Mesothelial cell of epicardium (in vitro differentiated cells): ENCODE measurements around the gene GIGYF2. TPM values are rescaled to one million over a fixed set of nuclear protein-coding genes. Genes with fewer than 3 reads are reported as not detected.
A peak's percentile ranks its signal among the peaks of the same experiment; 100 is the strongest.
"Not testable (repeated sequence)": the region's sequence is repeated elsewhere in the genome, so short reads cannot be mapped to it uniquely, and the experiment has no call there.

ENCODE experiments used
- DNase-seq, 2 experiments: peaks; one replicate each; pipeline ENCODE4 v3.0.0; 2021; ENCODE audit warnings: low spot score in 2 of 2; ENCODE audit not compliant: unreplicated experiment in 2 of 2
- H3K27ac Mint-ChIP-seq: 2 replicates; pipeline ENCODE4 v1.8.0; 2021; ENCODE audit warnings: mixed read lengths
- H3K27me3 Mint-ChIP-seq: 2 replicates; pipeline ENCODE4 v1.8.0; 2021; ENCODE audit warnings: low read depth, mixed read lengths
- H3K36me3 Mint-ChIP-seq: 2 replicates; pipeline ENCODE4 v1.8.0; 2021; ENCODE audit warnings: mixed read lengths
- H3K4me1 Mint-ChIP-seq: 2 replicates; pipeline ENCODE4 v1.8.0; 2021; ENCODE audit warnings: mixed read lengths
- H3K4me3 Mint-ChIP-seq: 2 replicates; pipeline ENCODE4 v1.8.0; 2021; ENCODE audit warnings: mild to moderate bottlenecking, moderate library complexity, mixed read lengths
- H3K9me3 Mint-ChIP-seq: 2 replicates; pipeline ENCODE4 v1.8.0; 2021; ENCODE audit warnings: mixed read lengths
- CTCF ChIP-seq: fragments of 200-600 bp; sonication (generic); IDR thresholded peaks from one replicate; pipeline ENCODE4 v1.5.0; 2021; ENCODE audit warnings: antibody characterized with exemption; ENCODE audit not compliant: unreplicated experiment
- total RNA-seq: library from RNA; stranded (reverse); gene quantifications from 3 replicates; pipeline ENCODE4 v1.2.1, GENCODE V29; 2021

The GIGYF2 gene
- total RNA-seq, 1 donor from 2014 or later, result 78.8 TPM

GRCh38 chr2:232699110-232699509, 2.0 kb downstream of the GIGYF2 start:
- Mint-ChIP-seq H3K9me3 (peaks cover 7% of the 10 kb centered on the region), H3K27me3 (no peaks in the 10 kb centered on the region), H3K27ac (peak overlapping the region; percentile 98), H3K36me3 (peaks cover 12% of the 10 kb centered on the region), H3K4me3 (peak overlapping the region; percentile 96), H3K4me1 (peaks cover 33% of the 10 kb centered on the region)
- no peak for DNase-seq
- no peak for TF ChIP-seq CTCF

DNA sequence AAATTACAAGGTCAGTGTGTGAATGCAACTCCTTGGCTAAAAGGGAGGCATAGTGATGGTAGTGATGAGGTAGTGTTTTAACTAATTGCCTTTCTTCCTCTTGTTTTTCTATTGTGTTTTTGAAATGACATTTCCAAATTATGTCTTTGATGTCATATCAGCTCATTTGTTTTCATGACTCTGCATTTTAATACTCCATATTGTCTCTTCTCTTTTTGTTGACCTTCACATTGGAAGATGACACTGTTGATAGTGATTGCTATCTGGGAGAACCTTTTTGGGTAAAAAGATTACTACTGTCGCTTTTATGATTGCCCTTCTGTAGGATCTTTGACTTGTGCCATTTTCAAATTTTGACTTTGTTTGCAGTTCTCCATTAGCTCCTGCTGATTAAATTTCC, 3.0 kb downstream of the GIGYF2 start:
- Mint-ChIP-seq H3K4me3 (no peak overlapping the region), H3K36me3 (peaks cover 19% of the 10 kb centered on the region), H3K27ac (peak overlapping the region; percentile 98)

GRCh38 chr2:232707076-232707475, 9.9 kb downstream of the GIGYF2 start:
- DNase-seq, result no peak
- Mint-ChIP-seq H3K27me3 (no peaks in the 10 kb centered on the region), H3K27ac (no peak overlapping the region), H3K4me1 (no peaks in the 10 kb centered on the region), H3K9me3 (no peaks in the 10 kb centered on the region), H3K36me3 (peaks cover 39% of the 10 kb centered on the region), H3K4me3 (no peak overlapping the region)
- no peak for TF ChIP-seq CTCF

More for the DNA sequence above, 3.0 kb downstream of the GIGYF2 start:
- no peaks in the 10 kb centered on the region for H3K27me3 Mint-ChIP-seq
- H3K4me1 Mint-ChIP-seq, result peaks cover 33% of the 10 kb centered on the region
- no peak for TF ChIP-seq CTCF
- DNase-seq, result no peak
- no peaks in the 10 kb centered on the region for H3K9me3 Mint-ChIP-seq

DNA sequence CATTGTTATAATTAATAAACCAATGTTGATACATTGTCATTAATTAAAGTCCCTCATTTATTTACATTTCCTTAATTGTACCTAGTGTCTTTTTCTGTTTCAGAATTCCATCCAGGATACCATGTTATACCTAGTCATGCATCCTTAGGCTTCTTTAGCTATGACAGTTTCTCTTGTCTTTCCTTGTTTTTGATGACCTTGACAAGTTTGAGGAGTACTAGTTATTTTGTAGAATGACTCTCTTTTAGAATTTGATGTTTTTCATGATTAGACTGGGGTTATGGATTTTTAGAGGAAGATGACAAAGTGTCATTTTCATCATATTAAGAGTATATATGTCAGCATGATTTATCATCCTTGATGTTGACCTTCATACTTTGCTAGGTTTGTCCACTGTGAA, 16.4 kb downstream of the GIGYF2 start:
- no peak overlapping the region for H3K27ac Mint-ChIP-seq
- peaks cover 4% of the 10 kb centered on the region for H3K9me3 Mint-ChIP-seq

GRCh38 chr2:232714969-232715368, 17.8 kb downstream of the GIGYF2 start:
- H3K36me3 Mint-ChIP-seq, result peaks cover 41% of the 10 kb centered on the region
- peaks cover 4% of the 10 kb centered on the region for H3K9me3 Mint-ChIP-seq
- DNase-seq, result no peak
- H3K4me1 Mint-ChIP-seq, result peaks cover 12% of the 10 kb centered on the region
- H3K27me3 Mint-ChIP-seq, result no peaks in the 10 kb centered on the region
- H3K27ac Mint-ChIP-seq, result peak overlapping the region; percentile 10
- no peak overlapping the region for H3K4me3 Mint-ChIP-seq
- TF ChIP-seq CTCF, result no peak

More for the DNA sequence above, 16.4 kb downstream of the GIGYF2 start:
- TF ChIP-seq CTCF, result no peak
- Mint-ChIP-seq H3K36me3 (peaks cover 30% of the 10 kb centered on the region), H3K27me3 (no peaks in the 10 kb centered on the region), H3K4me3 (no peak overlapping the region), H3K4me1 (peaks cover 12% of the 10 kb centered on the region)
- DNase-seq, result no peak

DNA sequence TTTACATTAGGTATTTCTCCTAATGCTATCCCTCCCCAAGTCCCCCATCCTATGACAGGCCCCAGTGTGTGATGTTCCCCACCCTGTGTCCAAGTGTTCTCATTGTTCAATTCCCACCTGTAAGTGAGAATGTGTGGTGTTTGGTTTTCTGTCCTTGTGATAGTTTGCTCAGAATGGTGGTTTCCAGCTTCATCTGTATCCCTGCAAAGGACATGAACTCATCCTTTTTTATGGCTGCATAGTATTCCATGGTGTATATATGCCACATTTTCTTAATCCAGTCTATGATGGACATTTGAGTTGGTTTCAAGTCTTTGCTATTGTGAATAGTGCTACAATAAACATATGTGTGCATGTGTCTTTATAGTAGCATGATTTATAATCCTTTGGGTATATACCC, 22.9 kb downstream of the GIGYF2 start:
- not testable (repeated sequence) for H3K4me3 Mint-ChIP-seq, H3K27me3 Mint-ChIP-seq, H3K27ac Mint-ChIP-seq, DNase-seq, H3K4me1 Mint-ChIP-seq, H3K9me3 Mint-ChIP-seq
- H3K36me3 Mint-ChIP-seq, result peaks cover 39% of the 10 kb centered on the region
